A673 (cell line): ENCODE data around the gene NFS1.

Source experiments
- CTCF ChIP-seq: fragments of 300-800, 200-600 bp; sonication (generic); conservative IDR thresholded peaks from 2 replicates; pipeline ENCODE4 v1.5.1; 2017; ENCODE audit warnings: low read depth, mild to moderate bottlenecking, antibody characterized with exemption, low read length, moderate library complexity, mixed read lengths
- EZH2 ChIP-seq: fragments of 200-600 bp; sonication (generic); IDR thresholded peaks from 2 replicates; pipeline ENCODE4 v1.6.1; 2017; ENCODE audit warnings: borderline replicate concordance, low read depth, mild to moderate bottlenecking, mixed read lengths, antibody characterized with exemption, low read length; ENCODE audit not compliant: poor library complexity, severe bottlenecking

GRCh38 chr20:35711588-35712209 lies 12.5 kb upstream of the NFS1 start:
- no peak for TF ChIP-seq EZH2
- TF ChIP-seq CTCF = no peak
